Mononuclear cell (primary cell): ENCODE measurements around the gene CCDC73. TPM values are rescaled to one million over a fixed set of nuclear protein-coding genes. Genes with fewer than 3 reads are reported as not detected.
"Not testable (repeated sequence)": the region's sequence is repeated elsewhere in the genome, so short reads cannot be mapped to it uniquely, and the experiment has no call there.

ENCODE experiments used
- H3K27me3 ChIP-seq: 2 replicates; pipeline ENCODE4 v1.6.0; 2011; ENCODE audit warnings: low read length, control low read depth; ENCODE audit not compliant: insufficient read depth
- H3K4me1 ChIP-seq: 2 replicates; pipeline ENCODE4 v1.5.1; 2011; ENCODE audit warnings: mild to moderate bottlenecking, low read length, control low read depth; ENCODE audit not compliant: insufficient read depth
- H3K4me3 ChIP-seq: 2 replicates; pipeline ENCODE4 v1.5.1; 2011; ENCODE audit warnings: mild to moderate bottlenecking, low read length, moderate library complexity
- H3K9me3 ChIP-seq: 2 replicates; pipeline ENCODE4 v1.5.1; 2011; ENCODE audit warnings: low read depth, mild to moderate bottlenecking, control low read depth, low read length
- total RNA-seq: library from RNA; depleted of rRNA; stranded (reverse); fragments of >200 nt; gene quantifications from one replicate; pipeline ENCODE4 v1.2.3, GENCODE V29; 2012

CCDC73 gene
- total RNA-seq, 1 donor, result not detected

DNA sequence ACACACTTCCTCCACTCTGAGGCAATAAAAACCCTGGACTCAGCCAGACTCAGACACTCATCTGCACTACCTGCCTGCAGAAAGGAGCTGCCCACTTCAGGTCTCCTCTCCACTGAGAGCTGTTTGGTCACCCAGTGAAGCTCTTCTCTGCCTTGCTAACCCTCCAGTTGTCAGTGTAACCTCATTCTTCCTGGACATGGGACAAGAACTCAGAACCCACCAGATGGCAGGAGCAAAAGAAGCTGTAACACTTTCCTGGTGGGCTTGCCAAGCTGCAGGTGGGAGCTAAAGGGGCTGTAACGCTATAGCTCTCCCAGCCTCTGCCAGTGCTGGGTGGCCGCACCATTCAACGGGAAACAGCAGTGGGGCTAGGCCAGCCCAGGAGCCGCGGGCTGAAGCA, 89.7 kb downstream of the CCDC73 start:
- no peaks in the 10 kb centered on the region for H3K9me3 ChIP-seq
- no peaks in the 10 kb centered on the region for H3K4me1 ChIP-seq
- H3K27me3 ChIP-seq, result no peaks in the 10 kb centered on the region
- H3K4me3 ChIP-seq, result no peak overlapping the region

DNA sequence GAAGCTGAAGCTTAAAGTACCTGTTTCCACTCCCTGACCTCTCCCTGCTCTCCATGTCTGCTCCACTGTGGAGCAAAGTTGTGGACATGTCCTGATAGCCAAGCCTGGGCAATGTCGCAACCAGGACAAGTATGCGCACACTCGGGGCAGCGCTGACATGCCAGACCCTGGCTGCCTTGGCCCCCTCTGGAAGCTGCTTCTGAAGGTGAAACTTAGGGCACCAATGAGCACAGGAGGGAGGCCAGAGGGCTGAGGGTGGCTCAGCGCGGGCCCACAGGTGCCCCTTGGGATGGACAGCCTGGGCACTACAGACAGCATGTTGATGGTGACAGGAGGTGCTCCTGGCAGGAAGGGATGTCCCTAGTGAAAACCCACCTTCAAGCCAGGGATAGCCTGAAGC, 90.2 kb downstream of the CCDC73 start:
- H3K4me3 ChIP-seq, result no peak overlapping the region
- no peaks in the 10 kb centered on the region for H3K27me3 ChIP-seq
- H3K9me3 ChIP-seq, result no peaks in the 10 kb centered on the region
- H3K4me1 ChIP-seq, result no peaks in the 10 kb centered on the region

DNA sequence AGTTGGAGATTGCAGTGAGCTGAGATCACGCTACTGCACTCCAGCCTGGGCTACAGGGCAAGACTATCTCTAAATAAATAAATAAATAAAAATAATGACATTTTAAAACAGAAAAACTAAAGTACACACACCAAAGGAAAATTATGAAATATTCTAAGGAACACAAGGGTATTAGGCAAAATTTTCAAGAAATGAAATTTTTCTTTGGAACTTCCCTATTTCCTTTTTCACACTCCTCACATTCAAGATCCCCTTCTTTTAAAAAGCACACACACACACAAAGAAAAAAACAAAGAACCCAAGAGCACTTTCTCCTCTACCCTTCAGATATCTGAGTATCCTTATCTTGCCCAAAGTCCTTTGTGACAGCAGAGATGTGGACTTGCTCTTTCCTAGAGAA, 92.8 kb downstream of the CCDC73 start:
- H3K4me1 ChIP-seq, result no peaks in the 10 kb centered on the region
- no peaks in the 10 kb centered on the region for H3K9me3 ChIP-seq
- no peak overlapping the region for H3K4me3 ChIP-seq
- no peaks in the 10 kb centered on the region for H3K27me3 ChIP-seq

DNA sequence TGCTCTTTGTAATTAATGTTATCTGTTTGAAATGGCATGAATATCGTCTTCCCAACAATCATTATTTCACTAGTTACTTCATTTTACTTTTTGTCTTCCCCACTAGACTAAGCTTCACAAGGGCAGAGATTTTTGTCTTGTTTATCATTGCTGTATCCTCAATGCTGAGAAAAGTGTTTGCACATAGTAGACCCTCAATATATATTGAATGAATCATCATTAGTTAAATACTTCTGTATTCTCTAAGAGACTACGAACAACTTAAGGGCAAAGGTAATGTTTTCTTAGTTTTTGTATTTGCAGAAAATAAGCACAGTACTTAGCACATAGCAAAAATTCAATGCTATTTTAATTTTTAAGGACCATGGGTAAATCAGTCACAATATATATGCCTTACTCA, 95.9 kb downstream of the CCDC73 start:
- Histone ChIP-seq H3K4me3 (no peak overlapping the region), H3K27me3 (no peaks in the 10 kb centered on the region), H3K9me3 (no peaks in the 10 kb centered on the region), H3K4me1 (no peaks in the 10 kb centered on the region)

DNA sequence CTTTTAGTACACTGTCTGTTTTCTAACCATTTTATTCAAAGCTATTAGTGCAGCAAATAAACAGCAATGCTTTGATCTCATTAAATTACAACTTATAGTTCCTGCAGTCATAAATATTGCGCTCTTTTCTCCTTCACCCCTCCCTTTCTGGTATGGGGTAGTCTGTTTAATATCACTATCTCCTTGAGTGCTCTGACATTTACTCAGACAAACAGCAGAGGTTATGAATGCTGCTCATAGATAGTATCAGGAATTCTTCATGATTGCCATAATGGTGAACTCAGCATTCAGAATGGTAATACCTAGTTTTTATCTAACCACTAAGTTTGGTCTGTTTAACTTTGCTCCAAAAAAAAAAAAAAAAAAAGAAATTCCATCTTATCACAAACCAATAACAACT, 123.4 kb downstream of the CCDC73 start:
- no peak overlapping the region for H3K4me3 ChIP-seq
- H3K9me3 ChIP-seq, result no peaks in the 10 kb centered on the region
- H3K4me1 ChIP-seq, result no peaks in the 10 kb centered on the region
- no peaks in the 10 kb centered on the region for H3K27me3 ChIP-seq

DNA sequence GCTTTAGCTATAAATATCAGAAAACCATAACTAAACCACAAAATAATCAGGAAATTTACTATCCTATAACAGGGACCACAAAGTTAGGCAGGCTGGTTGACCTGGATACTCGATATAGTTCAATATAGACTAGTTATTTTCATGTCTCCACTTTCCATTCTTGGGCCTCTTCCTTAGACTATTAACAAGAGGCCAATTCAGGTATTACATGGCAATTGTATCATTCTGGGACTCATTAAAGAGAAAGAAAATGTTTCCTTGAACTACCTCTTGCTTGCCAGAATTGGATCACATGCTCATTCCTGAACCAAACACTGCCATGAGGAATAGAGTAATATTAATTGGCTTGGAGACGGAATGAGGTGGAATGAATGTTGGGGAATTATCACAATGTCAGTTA, 134.8 kb downstream of the CCDC73 start:
- Histone ChIP-seq H3K4me3 (no peak overlapping the region), H3K27me3 (peaks cover 2% of the 10 kb centered on the region), H3K9me3 (no peaks in the 10 kb centered on the region), H3K4me1 (no peaks in the 10 kb centered on the region)

DNA sequence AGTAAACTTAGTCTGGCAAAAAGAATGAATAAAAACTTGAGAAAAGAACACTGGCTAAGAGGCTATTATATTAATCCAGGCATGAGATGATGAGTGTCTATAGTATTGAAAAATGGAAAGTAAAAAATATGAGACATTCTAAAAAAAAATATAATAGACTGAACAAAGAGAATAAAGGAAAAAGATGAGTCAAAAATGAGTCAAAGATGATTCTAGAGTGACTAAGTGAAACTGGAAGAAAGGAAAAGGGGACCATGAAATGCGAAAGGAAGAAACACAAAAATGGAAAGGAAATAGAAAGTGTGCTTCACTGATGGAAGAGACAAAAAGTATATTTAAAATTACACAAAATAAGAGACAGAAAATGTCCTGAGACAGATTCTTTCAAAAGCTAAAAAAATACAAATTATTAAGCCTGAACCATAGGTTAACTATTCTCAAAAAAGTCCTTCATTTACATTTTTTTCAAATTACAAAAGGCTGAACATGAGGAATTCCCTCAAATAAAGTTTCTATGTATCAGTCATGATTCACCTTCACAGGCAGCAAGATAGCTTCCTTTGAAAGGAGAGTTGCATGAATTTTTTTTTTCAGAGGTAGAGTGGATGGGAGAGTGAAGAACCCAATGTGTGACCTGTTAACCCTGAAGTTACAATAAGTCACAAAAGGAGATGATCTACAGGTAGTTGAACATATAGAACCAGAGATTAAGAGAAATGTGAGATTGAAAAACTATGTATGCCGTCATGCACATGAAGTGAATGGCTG, 135.6 kb downstream of the CCDC73 start:
- Histone ChIP-seq H3K27me3 (peaks cover 2% of the 10 kb centered on the region), H3K9me3 (no peaks in the 10 kb centered on the region), H3K4me1 (no peaks in the 10 kb centered on the region), H3K4me3 (no peak overlapping the region)

DNA sequence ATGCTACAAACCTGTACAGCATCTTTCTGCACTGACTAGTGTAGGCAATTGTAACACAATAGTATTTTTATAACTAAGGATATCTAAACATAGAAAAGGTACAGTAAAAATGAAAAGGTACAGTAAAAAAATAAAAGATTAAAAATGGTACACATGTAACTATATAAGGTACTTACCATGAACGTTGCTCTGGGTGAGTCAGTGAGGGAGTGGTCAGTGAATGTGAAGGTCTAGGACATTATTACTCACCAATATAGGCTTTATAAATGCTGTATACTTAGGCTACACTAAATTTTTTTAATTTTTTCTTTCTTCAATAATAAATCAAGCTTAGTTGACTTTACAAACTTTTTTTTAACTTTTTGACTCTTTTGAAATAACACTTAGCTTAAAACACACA, 150.9 kb downstream of the CCDC73 start:
- no peaks in the 10 kb centered on the region for H3K4me1 ChIP-seq

DNA sequence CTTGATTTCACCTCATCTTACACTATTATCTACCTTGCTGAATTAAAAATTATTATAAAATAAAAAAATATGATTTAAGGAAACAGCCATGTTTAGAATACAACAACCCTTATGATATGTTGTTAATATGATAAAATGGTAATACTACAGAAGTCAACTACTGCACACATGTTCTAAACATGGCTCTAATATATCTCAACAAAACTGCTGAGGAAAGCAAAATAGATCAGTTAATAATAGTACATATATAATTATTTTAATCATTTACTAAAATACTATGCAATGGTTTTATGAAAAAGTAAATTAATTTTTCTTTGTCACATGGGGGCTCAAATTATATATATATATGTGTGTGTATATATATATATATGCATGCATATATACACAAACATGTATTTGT, 153.1 kb downstream of the CCDC73 start:
- H3K4me3 ChIP-seq, result no peak overlapping the region
- H3K4me1 ChIP-seq, result no peaks in the 10 kb centered on the region
- no peaks in the 10 kb centered on the region for H3K27me3 ChIP-seq
- H3K9me3 ChIP-seq, result no peaks in the 10 kb centered on the region

More for the DNA sequence above, 150.9 kb downstream of the CCDC73 start:
- H3K27me3 ChIP-seq, result no peaks in the 10 kb centered on the region
- H3K9me3 ChIP-seq, result no peaks in the 10 kb centered on the region
- no peak overlapping the region for H3K4me3 ChIP-seq

DNA sequence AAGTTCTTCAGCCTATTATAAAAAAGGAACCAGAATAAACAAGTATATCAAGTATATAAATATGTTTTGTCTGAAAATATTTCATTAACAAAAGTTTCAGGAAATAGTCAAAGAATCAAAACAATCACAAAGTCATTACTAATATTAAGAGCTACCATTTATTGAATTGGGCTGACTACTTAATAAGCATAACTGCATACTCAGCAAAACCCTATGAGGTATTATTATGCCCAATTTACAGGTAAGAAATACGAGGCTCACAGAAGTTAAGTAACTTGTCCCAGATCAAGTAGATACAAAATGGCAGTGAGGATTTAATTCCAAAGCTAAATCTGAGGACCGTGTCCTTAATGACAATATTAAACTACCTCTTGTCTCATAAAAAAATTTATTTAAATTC, 158.6 kb downstream of the CCDC73 start:
- Histone ChIP-seq H3K9me3 (no peaks in the 10 kb centered on the region), H3K4me1 (no peaks in the 10 kb centered on the region), H3K27me3 (no peaks in the 10 kb centered on the region), H3K4me3 (no peak overlapping the region)

DNA sequence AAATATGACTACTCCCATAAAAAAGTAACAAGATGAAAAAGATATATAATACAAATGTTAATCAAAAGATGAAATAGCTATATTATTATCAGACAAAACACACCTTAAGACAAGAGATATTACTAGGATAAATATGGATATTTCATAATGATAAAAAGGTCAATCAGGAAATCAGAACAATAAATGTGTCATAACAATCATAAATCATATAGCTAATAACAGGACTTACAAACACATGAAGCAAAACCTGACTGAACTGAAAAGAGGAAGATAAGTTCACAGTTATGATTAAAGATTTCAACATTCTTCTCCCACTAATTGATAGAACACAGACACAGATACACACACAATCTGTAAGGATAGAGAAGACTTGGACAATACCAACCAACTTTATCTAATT, 163.6 kb downstream of the CCDC73 start:
- Histone ChIP-seq H3K4me1 (no peaks in the 10 kb centered on the region), H3K4me3 (no peak overlapping the region), H3K9me3 (no peaks in the 10 kb centered on the region), H3K27me3 (no peaks in the 10 kb centered on the region)

DNA sequence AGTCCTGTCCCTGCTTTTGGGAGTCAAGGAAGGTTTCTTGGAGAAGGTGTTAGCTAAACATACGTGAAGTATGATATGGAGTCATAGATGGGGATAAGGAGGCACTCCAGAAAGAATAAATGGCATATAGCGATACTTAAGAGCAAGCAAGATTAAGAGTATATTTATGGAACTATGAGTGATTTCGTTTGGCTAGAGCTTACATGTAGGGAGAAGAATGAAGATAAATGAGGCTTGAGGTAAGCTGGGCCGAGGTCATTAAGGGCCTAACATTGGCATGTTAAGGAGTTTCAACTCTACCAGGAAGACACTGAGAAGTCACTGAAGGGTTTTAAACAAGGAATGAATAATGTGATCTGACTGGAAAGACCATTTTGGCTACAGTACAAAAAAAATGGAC, 177.6 kb downstream of the CCDC73 start:
- H3K9me3 ChIP-seq, result no peaks in the 10 kb centered on the region
- no peaks in the 10 kb centered on the region for H3K4me1 ChIP-seq
- no peak overlapping the region for H3K4me3 ChIP-seq
- H3K27me3 ChIP-seq, result peaks cover 3% of the 10 kb centered on the region

DNA sequence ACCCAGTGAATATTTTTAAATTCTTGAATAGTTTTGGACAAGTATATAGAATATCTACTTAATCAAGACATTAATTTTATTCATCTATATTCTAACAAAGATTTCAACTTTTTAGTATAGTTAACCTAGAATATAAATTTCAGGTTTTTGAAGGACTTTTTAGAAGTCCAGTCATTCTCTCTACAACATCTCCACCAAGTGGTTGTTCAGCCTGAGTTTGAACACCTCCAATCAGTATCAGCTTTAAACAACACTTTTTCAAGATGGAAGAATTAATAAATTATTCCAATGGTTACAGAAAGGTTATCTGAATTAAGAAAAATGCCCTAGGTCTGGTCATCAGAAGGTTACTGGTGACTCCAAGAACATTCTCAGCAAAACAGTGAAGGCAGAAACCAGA, 179.0 kb downstream of the CCDC73 start:
- no peak overlapping the region for H3K4me3 ChIP-seq
- H3K9me3 ChIP-seq, result no peaks in the 10 kb centered on the region
- H3K27me3 ChIP-seq, result peaks cover 3% of the 10 kb centered on the region
- H3K4me1 ChIP-seq, result no peaks in the 10 kb centered on the region

DNA sequence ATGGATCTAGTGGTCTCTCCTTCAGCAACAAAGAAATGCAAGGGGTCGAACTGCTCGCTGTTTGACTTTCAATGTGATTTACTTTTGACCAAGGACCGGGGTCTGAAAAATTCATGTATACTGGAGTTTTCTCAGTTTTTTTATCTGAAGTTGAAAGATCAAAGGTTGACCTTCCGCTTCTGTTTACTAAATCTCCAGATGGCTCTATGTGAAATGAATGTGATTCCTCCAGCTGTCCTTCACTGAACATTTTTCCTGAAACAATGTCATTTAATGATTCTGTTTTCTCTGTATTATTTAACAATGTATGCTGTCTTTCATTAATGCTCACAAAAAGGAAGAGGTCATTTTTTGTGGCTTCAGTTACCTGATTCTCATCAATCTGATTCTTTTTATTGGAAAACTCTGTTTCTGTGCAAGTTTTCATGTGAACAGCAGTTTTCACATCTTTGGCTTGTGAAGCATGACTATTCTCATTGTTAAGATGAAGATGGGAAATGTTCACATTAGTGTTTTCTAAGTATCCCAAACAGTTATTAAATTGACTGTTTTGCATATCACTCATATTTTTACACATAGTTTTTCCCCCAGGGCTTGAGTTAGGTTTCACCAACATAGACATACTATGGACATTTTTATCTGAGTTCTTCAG, 180.8 kb downstream of the CCDC73 start:
- no peaks in the 10 kb centered on the region for H3K4me1 ChIP-seq
- no peak overlapping the region for H3K4me3 ChIP-seq
- H3K27me3 ChIP-seq, result no peaks in the 10 kb centered on the region
- H3K9me3 ChIP-seq, result no peaks in the 10 kb centered on the region

DNA sequence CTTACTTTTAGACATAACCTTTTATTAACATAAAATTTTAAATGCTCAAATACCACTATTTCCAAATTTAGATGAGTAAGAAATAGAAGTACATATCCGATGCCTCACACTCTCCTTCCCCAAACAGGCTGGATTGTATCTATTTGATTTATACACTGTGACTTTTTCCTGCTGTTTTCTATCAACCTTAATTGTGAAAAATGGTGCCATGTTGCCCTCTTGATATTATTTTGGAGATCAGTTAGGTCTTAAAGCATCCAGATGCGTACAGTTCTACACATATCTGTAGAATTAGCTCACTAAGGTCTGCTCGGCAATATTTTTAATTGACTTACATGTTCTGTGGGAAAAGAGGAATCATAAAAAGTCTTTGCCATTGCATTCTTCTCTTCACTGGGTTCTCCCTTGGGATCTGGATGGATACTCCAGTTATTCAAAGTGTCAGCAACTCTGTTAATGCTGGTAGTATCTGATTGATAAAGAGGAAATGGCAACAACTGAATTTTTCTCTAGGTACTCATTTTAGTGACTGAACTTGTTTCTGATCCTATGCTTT, 183.6 kb downstream of the CCDC73 start:
- Histone ChIP-seq H3K4me3 (no peak overlapping the region), H3K4me1 (no peaks in the 10 kb centered on the region), H3K27me3 (no peaks in the 10 kb centered on the region), H3K9me3 (no peaks in the 10 kb centered on the region)

DNA sequence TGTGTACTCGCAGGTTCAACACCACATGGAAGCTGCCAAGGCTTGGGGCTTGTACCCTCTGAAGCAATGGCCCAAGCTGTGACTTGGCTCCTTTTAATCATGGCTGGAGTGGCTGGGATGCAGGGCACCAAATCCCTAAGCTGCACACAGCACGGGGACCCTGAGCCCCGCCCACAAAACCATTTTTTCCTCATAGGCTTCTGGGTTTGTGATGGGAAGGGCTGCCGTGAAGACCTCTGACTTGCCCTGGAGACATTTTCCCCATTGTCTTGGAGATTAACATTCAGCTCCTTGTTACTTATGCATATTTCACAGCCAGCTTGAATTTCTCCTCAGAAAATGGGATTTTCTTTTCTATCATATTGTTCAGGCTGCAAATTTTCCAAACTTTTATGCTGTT, 185.6 kb downstream of the CCDC73 start:
- H3K4me3 ChIP-seq, H3K27me3 ChIP-seq, H3K9me3 ChIP-seq, H3K4me1 ChIP-seq: not testable (repeated sequence)
